HL-60 (cell line): Measurements from ENCODE around the gene IL17F.
A peak's percentile ranks its signal among the peaks of the same experiment; 100 is the strongest.

ENCODE experiments used
- DNase-seq, 2 experiments: peaks; one replicate each; pipeline ENCODE4 v3.0.0-alpha.2; 2010 to 2020; ENCODE audit warnings: low read depth in 1 of 2, low spot score in 1 of 2
- H3K27ac ChIP-seq: fragments of 250-450 bp; sonication (Bioruptor Pico); replicated peaks from 2 replicates; pipeline ENCODE4 v1.5.1; 2020; ENCODE audit warnings: mild to moderate bottlenecking, moderate library complexity
- H3K27me3 ChIP-seq: fragments of 250-450 bp; sonication (Bioruptor Pico); 2 replicates; pipeline ENCODE4 v1.5.1; 2021; ENCODE audit warnings: mild to moderate bottlenecking, moderate library complexity; ENCODE audit not compliant: insufficient read depth, poor library complexity, severe bottlenecking
- H3K4me3 ChIP-seq: replicated peaks from 2 replicates; pipeline ENCODE4 v1.5.1; 2011; ENCODE audit warnings: mild to moderate bottlenecking, control low read depth, low read length; ENCODE audit not compliant: insufficient read depth
- CTCF ChIP-seq: IDR thresholded peaks from one replicate; pipeline ENCODE4 v1.5.1; 2011; ENCODE audit warnings: low read length, control low read depth, inconsistent platforms; ENCODE audit not compliant: insufficient read depth
- GABPA ChIP-seq: IDR thresholded peaks from 2 replicates; pipeline ENCODE4 v1.6.1; 2012; ENCODE audit warnings: low read depth
- POLR2AphosphoS5 ChIP-seq: IDR thresholded peaks from 2 replicates; pipeline ENCODE4 v1.6.1; 2012; ENCODE audit warnings: low read depth
- REST ChIP-seq: IDR thresholded peaks from 2 replicates; pipeline ENCODE4 v1.6.1; 2012; ENCODE audit warnings: low read depth; ENCODE audit not compliant: insufficient replicate concordance
- SPI1 ChIP-seq: IDR thresholded peaks from 2 replicates; pipeline ENCODE4 v1.6.1; 2012; ENCODE audit warnings: low read depth, mild to moderate bottlenecking, borderline replicate concordance

IL17F gene

DNA sequence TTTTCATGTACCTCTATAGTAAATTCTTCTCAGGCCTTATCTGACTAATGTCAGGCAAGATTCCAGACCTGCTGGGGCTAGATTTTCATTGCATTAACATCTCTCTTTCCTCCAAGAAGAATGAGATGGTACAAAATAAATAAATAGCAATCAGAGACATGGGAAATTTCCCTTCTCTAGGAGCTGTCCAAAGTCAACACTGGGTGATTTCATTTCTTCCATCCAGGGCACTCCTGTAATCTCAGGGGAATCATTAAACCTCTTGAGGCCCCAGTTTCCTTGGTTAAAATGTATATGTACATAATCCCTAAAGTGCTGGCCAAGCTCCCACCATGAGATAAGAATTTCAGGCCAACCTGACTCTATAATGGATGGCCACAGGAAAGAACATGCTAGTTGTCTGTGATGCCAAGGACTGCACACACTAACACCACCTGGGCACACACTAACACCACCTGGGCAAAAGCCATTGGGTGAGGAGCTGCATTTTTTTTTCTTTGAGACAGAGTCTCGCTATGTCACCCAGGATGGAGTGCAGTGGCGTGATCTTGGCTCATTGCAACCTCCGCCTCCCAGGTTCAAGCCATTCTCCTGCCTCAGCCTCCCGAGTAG, 912 bp downstream of the IL17F start:
- no peak for DNase-seq
- Histone ChIP-seq H3K27ac (no peak overlapping the region), H3K4me3 (no peak overlapping the region), H3K27me3 (peaks cover 6% of the 10 kb centered on the region)
- TF ChIP-seq SPI1: no peak
- TF ChIP-seq REST: peak; percentile 19
- no peak for TF ChIP-seq CTCF
- no peak for TF ChIP-seq GABPA

- Histone ChIP-seq H3K4me3 (no peak overlapping the region), H3K27ac (no peak overlapping the region), H3K27me3 (peaks cover 6% of the 10 kb centered on the region)
- DNase-seq: no peak
- TF ChIP-seq GABPA (no peak), SPI1 (no peak), REST (no peak), POLR2AphosphoS5 (no peak), CTCF (no peak)
Measured at GRCh38 chr6:52241819-52242218, 2.5 kb downstream of the IL17F start.

GRCh38 chr6:52233975-52234823, 10.1 kb downstream of the IL17F start:
- no peak for TF ChIP-seq SPI1
- no peak for TF ChIP-seq GABPA
- no peak for TF ChIP-seq REST
- TF ChIP-seq CTCF: no peak
- no peak for TF ChIP-seq POLR2AphosphoS5
- DNase-seq: peak in 1 of 2 experiments; percentile 15
- no peak overlapping the region for H3K4me3 ChIP-seq
- no peaks in the 10 kb centered on the region for H3K27me3 ChIP-seq
- H3K27ac ChIP-seq: no peak overlapping the region
